Measurements from ENCODE around the gene CHD1.

Gene CHD1

GRCh38 chr5:98936948-98937715 lies 8.3 kb upstream of the CHD1 start:
- in situ Hi-C loops (cut with MboI; ENCODE audit: low sequenced_read_pairs): no loop called here

GRCh38 chr5:98935206-98935605 lies 6.4 kb upstream of the CHD1 start:
- in situ Hi-C loops (cut with MboI; ENCODE audit: low sequenced_read_pairs): no loop called here

DNA sequence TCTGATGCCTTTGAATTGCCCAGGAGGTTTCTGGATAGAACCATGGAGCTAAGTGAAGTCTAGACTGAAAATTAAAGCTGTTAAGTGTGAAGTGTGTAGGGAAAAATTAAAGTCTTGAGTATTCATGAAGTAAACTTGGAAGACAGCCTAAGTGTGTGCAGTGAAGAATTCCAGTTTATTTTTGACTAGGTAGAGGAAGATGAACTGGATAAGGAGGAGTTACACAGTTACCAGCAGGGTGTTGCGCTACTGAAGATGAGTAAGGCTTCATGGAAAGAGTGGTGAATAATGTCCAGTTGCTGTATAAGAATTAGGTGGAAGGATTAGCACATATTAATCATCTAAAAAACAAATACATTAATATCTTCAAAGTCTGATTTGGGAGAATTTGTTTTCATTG lies 5.7 kb upstream of the CHD1 start:
- in situ Hi-C loops (cut with MboI; ENCODE audit: low sequenced_read_pairs): no loop called here

DNA sequence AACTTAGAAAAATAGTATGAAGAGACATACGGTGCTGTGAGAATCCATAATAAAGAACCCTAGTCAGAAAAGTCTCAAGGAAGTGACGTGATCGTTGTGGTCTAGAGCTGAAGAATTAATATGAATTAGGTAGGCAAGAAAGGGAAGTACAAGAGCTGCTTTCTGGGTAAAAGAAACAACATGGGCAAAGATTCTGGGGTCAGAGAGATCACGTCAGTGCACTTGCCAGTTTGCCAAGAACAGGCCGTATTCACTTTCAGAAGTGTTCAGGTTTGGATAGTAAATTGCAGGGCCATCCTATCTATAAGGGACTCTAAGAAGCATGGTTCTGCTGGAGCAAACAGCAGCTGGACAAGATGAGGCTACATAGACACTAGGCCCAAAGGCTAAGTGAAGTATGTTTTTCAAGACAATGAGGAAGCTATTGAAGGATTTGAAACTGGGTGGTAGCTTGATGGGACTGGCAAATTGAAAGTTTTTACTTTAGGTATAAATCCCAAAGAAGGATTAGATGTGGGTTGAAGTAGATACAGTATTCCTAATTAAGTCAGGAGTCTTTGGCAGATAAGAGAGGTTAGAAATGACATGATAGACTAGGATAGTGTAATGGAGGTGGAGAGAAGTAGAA lies 4.8 kb upstream of the CHD1 start:
- in situ Hi-C loops (cut with MboI; ENCODE audit: low sequenced_read_pairs): no loop called here

DNA sequence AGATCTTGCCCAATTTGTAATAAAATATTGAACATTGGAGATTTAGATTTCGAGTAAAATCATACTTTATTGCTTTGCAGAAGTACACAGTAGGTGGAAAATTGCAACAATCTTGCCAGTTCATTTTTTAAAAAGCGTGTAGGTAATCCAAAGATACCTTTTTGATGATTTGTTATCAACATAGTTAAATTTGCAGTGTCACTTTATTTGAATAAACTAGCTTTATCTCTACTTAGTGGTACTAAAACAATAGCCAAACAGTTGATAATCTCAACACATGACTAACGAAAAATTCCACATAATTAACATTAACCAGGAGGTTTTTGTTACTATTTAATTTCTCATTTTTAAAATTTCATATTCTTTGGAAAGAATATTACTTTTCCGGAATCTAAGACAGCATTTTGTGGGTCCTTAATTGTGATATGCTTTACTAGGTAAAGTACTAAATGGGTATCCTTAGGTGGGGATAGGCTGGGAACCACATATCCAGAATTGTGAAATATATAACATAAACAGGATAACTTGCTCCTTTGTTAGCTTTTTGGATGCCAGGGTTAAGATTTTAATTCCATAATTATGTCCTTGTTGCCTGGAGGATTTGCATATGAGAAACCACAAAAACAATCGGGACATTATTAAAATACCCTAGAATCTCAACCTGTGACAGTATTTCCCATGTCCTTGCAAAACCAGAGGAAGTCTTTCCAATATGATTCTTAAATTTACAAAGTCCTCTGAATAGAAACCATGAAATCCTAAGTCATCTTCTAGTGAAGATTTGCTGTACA lies 2.4 kb upstream of the CHD1 start:
- in situ Hi-C loops (cut with MboI; ENCODE audit: low sequenced_read_pairs): no loop called here

DNA sequence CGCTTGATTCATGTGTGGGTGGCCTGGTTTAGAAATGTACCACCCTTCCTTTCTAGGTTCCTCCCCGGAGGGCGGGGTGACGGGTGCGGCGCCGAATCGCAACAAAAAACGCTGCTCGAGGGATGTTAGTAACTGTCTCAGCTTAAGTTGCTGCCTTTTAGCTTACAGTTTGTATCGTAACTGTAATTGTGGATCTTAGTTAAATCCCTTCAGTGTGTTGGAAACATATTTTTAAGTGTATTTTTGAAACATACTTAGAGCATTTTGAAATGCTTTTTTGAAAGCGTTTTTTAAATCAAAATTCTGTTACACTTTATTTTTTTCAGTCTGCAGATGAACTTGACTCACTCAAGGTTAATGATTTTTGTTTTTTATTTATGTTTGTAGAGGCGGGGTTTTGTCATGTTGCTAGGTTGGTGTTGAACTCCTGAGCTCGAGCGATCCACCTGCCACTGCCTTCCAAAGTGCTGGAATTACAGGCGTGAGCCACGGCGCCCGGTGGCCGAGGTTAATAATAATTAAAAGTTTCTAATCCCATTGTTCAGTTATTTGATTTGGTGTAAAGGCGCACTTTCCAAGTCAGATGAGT lies 997 bp upstream of the CHD1 start:
- in situ Hi-C loops (cut with MboI; ENCODE audit: low sequenced_read_pairs): no loop called here

- in situ Hi-C loops (cut with MboI; ENCODE audit: low sequenced_read_pairs): no loop called here
These were observed 576 bp downstream of the CHD1 start for GRCh38 chr5:98927989-98928872.

DNA sequence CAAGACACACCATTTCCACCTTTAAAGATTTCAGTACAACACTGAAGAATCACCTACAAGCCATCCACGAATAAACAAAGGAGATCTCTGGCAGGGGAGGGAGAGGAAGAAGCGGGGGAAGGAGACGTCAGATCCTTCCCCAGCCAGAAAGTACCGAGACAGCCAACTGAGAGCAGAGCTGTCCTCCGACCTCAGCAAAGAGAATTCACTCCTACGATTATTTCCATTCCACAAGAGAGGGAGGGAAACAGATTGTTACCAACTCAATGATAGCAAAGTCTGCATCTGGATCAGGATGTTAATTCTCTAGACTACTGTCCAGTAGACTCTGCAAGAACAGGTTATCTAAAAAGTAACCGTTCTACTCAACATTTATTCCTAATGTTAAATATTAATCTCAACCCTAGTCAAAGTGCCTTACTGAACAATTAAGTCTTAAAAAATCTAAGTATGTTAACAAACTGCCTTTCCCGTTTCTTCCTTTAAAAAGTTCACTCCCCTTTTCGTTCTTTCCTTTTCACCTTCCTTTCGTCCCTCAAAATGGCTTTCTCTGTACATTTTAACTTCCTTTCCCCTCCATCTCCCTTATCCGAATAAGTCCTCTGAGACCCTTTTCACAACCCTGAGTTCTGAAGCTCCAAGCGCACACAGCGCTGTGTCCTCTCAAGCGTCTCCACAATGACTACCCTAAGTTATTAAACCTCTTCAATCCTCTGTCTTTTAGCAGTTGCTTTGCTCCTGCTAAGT lies 1.4 kb downstream of the CHD1 start:
- in situ Hi-C loops (cut with MboI; ENCODE audit: low sequenced_read_pairs): no loop called here

- in situ Hi-C loops (cut with MboI; ENCODE audit: low sequenced_read_pairs): no loop called here
These were observed 4.8 kb downstream of the CHD1 start for GRCh38 chr5:98923966-98924365.

- in situ Hi-C loops (cut with MboI; ENCODE audit: low sequenced_read_pairs): no loop called here
These were observed 6.8 kb downstream of the CHD1 start for GRCh38 chr5:98921947-98922505.

GRCh38 chr5:98917433-98917832 lies 11.4 kb downstream of the CHD1 start:
- in situ Hi-C loops (cut with MboI; ENCODE audit: low sequenced_read_pairs): no loop called here

DNA sequence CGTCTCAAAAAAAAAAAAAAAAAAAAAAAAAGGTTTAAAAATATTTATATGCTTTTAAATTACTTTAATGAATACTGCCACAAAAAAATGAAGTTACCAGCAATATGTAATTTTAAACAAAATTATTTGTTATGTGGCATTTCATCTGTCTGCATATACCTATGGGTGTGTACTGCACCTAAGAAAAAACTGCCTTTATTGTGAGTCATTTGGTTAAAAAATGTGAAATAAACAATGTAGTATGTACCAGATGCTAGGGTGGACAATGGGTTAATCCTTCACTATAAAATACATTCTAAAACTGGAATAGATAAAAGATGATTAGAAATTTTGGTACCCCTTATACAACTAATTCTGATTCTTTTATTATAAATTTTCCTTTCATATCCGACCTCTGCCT lies 12.3 kb downstream of the CHD1 start:
- in situ Hi-C loops (cut with MboI; ENCODE audit: low sequenced_read_pairs): no loop called here

GRCh38 chr5:98913911-98914310 lies 14.9 kb downstream of the CHD1 start:
- in situ Hi-C loops (cut with MboI; ENCODE audit: low sequenced_read_pairs): no loop called here

- in situ Hi-C loops (cut with MboI; ENCODE audit: low sequenced_read_pairs): no loop called here
These were observed 17.3 kb downstream of the CHD1 start for GRCh38 chr5:98911280-98912040.

DNA sequence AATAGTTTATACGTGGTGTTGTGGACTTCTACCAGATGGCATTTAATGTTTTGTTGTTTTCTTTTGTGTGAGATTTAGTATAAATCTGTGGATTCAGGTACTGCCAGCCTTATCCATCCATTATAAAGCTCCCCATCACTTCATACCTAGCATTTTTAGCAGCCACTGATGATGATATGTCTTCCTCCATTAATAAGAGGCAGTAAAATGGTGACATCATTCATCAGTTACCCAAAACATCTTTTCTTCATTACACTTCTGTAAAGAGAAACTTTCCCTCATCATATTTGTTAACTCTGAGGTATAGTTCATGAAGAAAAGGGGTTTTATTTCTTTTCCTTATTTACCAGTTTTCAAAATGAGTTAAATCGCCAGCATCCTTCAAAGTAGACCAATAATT lies 19.4 kb downstream of the CHD1 start:
- in situ Hi-C loops (cut with MboI; ENCODE audit: low sequenced_read_pairs): loop anchor here (10.0 kb wide), 1 partner anchor 115 kb away; no protein-coding TSS in a partner anchor

DNA sequence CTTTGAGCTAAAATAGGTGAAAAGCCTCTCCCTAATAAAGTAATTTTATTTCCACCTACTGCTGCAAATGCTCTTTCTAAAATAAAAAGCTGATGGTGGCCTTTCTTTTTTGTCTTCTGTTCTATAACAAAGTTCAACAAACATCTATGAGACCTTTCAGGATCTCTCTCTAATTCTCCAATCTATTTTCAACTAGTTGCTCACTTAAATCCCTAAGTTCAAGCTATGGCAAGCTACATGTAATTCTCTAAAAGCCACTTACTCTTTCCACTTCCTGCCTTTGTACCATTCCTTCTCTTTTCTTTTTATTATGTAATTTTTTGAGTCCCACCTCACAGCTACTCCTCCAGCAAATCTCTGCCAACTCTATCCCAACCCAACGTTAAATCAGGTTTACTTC lies 20.9 kb downstream of the CHD1 start:
- in situ Hi-C loops (cut with MboI; ENCODE audit: low sequenced_read_pairs): loop anchor here (10.0 kb wide), 1 partner anchor 117 kb away; no protein-coding TSS in a partner anchor

GRCh38 chr5:98906756-98907355 lies 22.0 kb downstream of the CHD1 start:
- in situ Hi-C loops (cut with MboI; ENCODE audit: low sequenced_read_pairs): loop anchor here (10.0 kb wide), 1 partner anchor 118 kb away; no protein-coding TSS in a partner anchor

Measured in HL-60/S4 treated with phorbol 12-myristate 13-acetate at 8.2 ng/mL for 4 days and 3 days (cell line).